HG03571 (cell line): ENCODE data around the gene CSTB.

Experiments used
- ATAC-seq: cut with Tn5 transposase; IDR thresholded peaks from one replicate; pipeline ENCODE4 v1.9.1; 2021; ENCODE audit not compliant: unreplicated experiment

Gene CSTB

DNA sequence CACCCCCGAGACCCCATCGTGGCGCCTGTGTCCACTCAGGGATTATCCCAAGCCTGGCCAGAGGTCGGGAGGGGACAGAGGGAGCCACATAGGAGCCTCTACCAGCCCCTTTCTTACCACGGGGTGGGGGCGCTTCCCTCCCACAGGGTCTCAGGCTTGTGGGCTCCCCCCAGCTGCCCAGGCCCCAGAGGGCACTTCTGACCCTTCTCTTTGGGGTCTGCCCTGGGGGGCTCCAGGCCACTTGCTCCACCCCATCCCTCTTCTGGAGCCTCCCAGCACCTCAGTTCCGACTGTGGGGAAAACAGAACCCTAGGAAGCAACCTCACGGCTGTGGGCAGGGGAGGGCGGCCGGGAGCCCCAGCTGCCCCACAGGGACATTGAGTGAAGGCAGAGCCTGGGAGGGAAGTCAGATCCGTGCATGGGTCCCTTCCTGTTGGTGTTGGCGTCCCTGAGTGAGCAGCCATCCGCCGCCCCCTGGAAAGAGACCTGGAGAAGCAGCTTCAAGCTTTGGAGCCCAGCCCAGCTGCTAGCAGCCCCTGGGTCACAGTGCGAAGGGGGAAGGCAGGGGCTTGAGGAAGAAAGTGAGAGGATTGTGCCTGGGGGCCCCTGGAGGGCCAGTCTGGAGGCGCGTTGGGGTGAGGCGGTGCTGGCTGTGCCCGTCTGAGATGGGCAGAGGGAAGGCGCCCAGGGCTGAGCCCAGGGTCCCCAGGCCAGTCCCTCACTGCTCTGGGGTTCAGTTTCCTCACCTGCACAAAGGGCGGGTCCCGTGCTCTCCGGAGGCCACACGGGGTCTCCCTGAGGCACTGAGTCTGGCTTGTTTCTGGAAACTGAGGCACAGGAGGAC is 35.4 kb upstream of the CSTB start:
- no peak for ATAC-seq

DNA sequence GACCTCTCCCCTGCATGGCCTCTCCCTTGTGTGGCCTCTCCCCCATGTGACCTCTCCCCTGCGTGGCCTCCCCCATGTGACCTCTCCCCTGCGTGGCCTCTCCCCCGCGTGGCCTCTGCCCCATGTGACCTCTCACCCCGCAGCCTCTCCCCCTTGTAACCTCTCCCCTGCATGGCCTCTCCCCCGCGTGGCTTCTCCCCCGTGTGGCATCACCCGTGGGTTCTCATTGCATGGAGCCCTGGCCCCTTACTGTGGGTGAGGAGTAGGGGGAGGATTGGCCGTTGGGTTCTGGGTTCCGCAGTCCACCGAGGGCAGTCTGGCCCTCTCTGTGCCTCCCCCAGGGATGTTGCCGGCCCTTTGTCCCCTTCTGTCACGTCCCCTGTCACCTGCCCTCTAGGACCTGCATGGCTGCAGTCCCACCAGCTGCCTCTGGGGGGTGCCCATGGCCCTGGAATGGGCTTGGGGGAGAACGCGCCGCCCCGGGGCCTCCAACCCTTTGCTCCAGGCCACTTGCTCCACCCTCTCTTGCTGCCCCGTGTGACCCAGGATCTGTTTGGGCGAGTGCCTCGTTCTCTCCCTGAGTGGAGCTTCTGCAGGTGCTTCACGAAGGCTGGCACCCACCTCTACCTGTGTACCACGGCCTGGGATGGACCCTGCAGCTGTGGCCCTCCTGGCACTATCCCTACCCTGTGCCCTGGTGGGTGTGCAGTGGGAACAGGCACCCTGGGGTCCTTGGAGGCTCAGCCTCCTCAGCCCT is 34.6 kb upstream of the CSTB start:
- ATAC-seq, result no peak

DNA sequence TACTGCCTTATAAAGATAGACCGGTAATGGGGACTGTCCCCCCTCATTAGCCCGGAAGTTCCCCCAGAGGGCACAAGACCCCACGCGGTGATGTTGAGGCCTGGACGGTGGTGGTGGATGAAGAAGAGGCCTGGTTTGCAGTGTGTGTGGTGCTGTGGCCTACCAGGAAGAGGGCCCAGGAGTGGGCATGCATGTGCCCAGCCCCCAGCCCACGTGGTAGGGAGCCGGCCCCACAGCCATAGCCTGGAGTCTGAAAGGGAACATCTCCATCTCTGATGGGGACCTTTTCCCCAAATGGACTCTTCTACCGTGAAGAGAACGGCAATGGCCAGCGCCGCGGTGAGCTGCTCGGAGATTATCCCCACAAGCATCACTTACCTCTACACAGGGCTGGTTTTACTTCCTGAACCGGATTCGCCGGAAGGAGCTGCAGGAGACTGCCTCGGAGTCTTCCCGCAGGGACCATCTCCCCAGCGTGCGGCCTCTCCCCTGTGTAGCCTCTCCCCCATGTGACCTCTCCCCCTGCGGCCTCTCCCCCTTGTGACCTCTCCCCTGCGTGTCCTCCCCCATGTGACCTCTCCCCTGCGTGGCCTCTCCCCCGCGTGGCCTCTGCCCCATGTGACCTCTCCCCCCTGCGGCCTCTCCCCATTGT is 33.9 kb upstream of the CSTB start:
- ATAC-seq, result no peak

DNA sequence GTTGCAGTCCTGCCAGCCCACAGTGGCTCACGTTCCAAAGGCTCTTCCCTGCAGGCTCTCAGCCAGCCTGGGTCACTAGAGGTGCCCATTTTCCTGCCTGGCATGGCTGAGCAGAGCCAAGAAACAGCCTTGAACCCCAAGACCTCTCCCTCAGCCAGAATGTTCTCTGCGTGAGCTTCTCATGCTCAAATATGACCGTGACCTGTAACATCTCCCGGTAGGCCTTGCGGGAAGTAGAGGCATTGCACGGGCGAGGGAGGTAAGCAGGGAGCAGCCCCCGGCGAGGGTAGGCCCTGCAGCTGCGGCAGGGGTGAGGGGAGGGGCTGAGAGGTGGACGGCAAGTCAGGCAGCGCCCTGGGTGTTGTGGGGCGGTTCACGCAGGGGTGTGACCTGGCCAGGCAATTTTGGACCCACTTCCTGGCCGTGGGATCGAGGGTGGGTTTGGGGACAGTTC is 33.3 kb upstream of the CSTB start:
- ATAC-seq, result no peak

DNA sequence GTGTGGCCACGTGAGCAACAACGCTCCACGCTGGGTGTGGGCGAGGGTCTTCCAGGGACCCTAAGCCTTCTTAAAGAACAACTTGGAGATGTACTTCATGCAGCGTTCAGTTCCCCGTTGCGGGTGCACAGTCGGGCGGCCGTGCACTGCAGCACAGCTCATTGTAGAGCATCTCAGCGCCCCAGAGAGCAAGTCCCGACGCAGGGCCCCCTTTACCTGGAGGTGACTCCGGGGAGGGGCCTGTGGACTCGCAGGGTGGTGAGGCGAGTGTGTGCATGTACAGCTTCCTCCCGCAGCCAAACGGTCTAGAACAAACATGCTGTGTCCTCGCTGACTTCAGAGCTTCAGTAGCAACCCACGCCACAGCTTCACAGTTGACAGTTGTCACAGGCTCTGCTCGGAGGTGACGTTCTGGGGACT is 32.7 kb upstream of the CSTB start:
- ATAC-seq, result no peak

DNA sequence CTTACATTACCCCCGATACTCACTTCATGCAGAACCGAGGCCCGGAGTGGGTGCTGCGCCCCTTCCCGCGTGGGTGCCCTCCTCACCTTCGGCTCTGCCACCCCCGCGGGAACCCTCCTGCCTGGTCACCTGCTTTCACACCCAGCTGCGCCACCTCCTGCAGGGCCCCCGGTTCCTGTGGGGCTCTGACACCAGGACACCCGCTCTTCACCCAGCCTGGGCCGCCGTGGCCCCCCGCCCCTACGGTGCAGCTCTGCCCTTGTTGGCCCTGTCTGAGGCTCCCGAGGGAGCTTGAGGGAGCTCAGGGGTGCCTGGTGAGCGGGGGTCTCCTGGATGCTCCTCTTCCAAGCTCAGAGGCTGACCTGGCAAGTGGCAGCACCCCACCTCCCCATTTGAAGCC is 32.3 kb upstream of the CSTB start:
- no peak for ATAC-seq

DNA sequence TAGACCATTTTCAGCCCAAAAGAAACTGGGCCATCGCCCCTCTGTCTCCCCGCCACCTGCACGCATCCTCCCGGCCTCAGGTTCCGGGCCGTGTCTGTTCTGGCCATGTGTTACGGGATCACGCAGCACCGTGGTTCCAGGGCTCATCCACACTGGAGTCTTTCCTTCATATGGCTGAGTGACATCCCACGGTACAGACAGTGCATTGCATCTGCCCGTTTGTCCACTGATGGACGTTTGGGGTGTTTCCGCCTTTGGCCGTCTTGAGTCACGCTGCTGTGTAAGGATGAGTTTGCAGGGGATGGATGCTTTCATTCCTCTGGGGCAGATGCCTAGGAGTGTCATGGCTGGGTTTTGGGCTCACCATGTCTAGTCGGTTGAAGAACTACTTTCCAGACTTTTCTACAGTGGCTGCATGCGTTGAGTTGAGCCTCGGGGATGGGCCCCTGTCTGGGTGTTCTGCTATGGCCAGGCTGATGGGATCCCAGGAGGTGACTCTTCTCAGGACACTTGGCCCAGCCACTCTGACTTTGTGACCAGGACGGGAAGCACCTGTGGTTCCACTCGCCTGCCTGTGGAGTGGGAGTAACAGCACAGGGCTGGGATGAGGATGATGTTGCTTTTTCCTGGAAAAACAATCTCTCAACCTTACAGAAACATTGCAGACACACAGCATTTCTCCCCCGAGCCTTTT is 30.1 kb upstream of the CSTB start:
- no peak for ATAC-seq

DNA sequence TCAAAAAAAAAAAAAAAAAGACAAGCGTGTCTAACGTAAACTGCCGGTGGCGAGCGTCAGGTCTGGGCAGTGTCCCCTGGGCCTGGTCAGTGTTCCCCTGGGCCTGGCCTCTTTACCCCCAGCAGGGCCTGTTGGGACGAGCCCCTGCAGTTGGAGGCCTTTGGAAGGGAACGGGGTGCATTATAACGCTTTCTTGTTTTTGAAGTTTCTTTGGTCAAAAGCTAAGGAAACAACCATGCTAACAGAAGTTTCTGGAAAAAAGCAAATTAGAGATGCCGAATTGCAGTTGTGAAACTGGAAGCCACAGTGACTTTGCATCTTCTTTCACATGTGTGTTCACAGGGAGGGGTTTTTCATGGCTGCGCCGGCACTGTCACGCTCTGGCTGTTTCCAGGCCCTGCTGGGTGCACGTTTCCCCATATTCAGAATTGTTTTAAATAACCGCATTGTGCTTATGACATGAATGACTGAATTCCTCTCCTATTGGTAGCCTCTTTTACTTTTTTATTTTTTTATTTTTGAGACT is 29.2 kb upstream of the CSTB start:
- ATAC-seq, result peak; percentile 69

DNA sequence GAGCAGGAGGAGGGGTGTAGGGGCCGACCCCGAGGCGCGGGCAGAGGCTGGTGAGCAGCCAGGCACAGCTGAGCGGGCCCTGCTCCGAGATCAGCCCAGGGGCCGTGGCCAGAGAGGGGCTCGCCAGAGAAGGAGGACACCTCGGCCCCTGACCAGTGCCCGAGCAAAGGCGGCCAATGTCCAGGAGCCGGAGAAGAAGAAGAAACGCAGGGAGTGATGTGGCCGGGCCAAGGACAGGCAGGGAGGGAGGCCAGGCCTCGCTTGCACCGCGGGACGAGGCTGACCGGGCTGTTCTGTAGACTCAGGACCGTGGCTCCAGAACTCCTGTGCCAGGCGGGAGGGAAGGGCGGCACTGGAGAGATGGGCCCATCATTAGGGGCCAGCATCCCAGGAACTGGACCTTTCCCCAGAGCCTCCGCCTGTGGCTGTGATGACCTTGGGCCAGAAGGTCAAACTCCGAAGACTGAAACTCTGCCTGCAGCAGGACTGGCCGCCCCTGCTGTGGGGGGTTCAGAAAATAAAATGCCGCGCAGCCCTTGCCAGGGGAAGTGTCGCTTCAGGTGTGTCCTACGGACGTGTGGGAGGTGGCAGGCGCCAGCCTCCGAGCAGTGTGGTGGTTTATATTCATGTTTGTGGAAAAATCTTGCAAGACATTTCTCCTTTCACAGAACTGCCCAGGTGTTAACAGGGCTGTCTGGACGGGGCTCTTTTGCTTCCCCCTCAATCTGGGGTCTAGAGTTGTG is 27.6 kb upstream of the CSTB start:
- no peak for ATAC-seq

DNA sequence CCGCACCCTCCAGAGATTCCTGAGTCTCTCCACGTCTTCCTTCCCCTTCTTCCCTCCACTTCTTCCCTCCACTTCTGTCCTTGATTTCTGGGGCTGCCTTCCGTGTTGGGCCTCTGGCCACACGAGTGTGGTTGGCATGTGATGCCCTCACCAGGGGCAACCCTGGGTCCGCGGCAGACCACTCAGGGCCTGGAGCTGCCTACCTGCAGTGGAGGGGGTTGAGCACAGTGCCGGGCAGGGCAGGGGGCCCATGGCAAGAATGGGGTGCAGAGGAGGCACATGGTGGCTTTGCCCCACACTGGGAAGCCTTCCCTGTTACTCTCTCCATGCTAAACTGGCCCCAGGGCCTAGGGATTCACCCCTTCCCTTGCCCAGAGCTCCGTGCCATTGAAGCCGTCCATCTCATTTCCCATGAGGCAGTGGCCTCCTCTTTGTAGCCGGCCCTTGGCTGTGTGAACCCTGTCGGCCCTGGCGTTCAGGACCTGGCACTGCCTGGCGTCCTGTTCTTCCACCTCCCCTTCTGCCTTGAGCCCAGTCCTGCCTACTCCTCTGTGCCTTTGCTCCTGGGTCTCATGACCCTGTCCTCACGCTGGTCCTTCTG is 26.7 kb upstream of the CSTB start:
- no peak for ATAC-seq

DNA sequence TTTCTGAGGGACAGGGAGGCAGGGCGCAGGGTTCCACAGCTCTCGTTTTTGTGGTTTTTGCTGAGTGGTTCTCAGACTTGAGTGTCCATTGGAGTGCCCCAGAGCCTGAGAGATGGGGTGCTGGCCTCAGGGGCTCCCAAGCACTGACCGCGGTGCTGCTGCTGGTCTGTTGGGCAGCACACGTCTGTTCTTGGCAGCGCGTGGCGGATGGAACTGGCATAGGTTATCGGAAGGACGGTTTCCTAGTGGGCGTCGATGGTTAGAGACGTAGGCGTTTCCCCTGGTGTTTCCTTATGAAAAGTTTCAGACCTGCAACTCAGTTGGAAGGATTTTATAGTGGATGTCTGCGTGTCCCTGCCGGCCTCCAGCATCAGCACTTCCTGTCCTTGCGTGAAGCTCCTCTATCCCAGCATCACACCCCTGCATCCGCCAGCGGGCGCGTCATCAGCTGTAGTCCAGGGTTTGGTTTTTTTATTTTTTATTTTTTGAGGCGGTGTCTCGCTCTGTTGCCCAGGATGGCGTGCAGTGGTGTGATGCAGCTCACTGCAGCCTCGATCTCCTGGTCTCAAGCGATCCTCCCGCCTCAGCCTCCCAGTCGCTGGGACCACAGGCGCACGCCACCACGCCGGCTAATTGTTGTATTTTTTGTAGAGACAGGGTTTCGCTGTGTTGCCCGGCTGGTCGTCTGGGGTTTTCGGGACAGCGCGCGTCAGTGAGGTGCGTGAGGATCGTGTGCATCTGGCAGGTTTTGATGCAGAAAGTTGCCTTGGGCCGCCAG is 25.1 kb upstream of the CSTB start:
- ATAC-seq, result no peak

DNA sequence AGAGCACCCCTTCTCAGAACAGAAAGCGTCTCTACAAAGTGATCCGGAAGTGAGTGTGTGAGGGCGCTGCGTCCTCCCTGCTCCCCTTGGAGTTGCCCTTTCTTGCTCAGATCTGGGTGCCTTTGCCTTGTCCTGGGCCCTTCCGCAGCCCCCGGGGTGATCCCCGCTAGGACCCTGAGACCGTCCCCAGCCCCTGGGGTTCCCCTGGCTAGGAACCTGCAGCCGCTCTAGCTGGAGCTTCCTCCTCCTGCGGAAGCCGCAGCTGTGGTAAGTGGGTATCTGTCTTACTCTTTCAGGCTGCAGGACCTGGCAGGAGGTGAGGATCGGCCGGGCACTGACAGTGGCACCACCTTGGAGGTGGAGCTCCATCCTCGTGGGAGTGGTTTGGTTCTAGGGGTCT is 24.5 kb upstream of the CSTB start:
- ATAC-seq, result no peak

DNA sequence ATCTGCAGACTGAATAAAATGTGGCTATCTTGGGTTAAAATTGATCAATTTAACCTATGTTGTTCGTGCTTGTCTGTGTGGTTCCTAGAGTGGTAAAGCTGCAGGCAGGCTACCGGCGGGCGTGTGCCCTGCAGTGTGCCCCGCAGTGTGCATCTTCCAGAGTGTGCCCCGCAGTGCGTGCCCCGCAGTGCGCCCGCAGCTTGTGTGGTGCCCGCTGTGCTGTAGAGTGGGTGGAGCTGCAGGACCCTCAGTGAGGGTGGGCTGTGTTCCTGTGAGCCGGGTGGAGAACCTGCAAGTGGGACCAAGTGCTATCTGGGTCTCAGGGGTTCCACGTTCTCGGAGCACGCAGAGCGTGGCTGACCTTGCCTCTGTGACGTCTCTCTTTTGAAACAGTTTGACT is 24.0 kb upstream of the CSTB start:
- no peak for ATAC-seq

DNA sequence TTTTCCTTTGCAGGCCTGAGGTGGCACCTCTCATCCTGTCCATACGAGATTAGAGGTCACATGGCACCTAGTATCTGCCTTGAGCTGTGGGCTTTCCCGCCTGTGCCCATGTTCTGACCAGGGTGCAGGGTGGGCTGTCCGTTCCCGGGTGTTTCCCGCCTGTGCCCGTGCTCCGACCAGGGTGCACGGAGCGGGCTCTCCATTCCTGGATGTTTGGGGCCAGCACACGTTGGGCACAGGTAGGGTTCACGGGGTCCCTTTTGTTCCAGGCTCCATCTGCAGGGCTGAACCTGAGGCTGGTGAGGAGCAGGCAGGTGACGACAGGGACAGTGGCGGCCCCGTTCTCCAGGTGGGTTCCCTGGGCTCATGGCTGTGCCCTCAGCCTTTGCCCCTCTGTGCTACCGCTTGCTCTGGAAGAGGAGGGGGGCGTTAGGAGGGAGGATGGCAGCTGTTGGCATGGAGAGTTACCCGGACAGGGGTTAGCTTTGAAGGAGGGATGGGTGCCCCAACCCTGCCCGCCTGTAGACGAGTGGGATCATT is 23.3 kb upstream of the CSTB start:
- ATAC-seq, result no peak

DNA sequence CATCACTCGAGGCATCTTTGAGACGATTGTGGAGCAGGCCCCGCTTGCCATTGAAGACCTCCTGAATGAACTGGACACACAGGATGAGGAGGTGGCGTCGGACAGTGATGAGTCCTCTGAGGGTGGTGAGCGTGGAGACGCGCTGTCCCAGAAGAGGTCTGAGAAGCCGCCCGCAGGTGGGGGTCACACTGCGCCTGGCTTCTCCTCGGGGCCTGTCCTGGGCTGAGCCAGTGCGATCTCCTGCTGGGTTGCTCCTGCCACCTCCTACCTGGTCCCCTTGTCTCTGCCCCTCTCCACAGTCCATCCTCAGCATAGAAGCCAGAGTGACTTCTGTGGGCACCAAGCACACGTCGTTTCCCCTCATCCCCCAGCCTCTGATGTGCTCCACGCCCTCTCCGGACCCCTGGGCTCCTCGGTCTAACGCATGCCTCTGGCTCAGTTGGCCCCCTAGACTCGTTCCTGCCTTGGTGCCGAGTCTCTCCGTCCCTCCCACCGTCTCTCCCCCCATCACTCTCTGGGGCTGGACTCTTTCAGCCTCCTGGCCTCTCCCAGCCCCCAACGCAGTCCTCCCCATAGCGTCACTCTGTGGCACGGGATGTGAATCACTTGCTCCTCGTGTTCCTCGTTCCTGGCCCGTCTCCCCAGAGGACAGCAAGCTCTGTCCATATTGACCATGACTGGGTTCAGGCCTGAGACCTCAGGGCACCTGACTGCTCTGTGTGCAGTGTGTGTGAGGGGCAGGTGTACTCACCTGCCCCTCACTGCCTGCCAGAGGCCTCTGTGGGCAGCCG is 22.0 kb upstream of the CSTB start:
- ATAC-seq, result no peak

DNA sequence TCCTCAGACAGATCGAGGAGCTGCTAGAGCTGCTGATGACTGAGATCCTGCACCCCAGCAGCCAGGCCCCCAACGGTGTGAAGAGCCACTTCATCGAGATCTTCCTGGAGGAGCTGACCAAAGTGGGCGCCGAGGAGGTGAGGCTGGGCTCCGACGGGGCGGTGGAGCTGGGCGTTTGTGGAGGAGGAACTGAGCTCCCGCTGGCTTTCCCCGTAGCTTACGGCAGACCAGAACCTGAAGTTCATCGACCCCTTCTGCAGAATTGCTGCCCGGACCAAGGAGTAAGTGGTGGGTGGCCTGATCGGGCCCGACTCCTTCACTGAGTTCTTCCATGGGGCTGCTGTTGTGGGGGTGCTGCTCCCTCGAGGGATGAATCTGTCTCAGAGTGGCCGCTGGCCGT is 21.3 kb upstream of the CSTB start:
- ATAC-seq, result no peak

DNA sequence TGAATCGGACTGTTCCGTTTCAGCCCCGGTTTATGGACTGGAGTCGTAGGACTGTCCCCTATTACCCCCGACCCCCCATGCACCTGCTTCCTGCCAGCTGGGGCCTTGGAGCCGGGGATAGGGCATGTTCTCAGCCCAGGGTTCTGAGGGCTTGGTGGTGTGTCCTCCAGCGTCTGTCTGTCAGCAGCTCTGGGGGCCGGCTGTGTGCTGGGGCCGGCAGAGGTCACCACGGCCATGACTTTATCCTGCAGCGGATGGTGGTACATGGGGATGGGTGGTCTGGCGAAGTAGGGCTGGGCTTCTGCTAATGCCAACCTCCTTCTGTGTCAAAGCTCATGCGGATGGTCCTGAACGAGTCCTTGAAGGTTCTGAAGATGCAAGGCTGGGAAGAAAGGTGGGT is 18.7 kb upstream of the CSTB start:
- no peak for ATAC-seq

DNA sequence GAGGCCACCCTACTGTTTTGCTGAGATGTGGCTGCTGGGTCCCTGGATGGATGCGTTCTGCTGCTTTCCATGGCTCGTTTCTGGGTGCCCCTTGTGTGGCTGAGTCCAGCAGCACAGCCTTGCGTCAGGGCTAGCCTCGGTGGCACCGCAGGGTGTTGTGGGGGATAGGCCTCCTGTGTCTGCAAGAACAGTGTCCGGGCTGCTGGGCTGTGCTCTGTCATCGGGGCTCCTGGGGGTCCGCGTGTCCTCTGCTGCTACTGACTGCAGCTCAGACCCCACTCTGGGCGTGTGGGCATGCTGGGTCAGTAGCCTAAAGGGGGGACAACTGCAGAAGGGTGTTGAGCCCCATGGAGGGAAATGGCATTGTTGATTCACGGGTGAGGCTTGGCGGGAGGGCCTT is 18.2 kb upstream of the CSTB start:
- no peak for ATAC-seq
